PC-3 (cell line): ENCODE data around the gene RNF114. TPM values are rescaled to one million over a fixed set of nuclear protein-coding genes. Genes with fewer than 3 reads are reported as not detected.

Experiments used
- ATAC-seq: fragments of 200-7000 bp; cut with Tn5 transposase; 2 replicates; pipeline ENCODE4 v1.9.1; 2020; ENCODE audit warnings: mild to moderate bottlenecking, moderate library complexity
- BruUV-seq: library from RNA; stranded (reverse); fragments of 400-500 nt; replicated peaks from 2 replicates; lab custom pipeline; 2021; lab: Mats Ljungman, UMichigan
- CTCF ChIA-PET: fragments of 300-600 bp; sonication (Branson Sonifier 250); formaldehyde crosslinking; loops from one replicate; lab custom pipeline; 2022; ENCODE audit warnings: antibody characterized with exemption; lab: Charles Lee
- POLR2A ChIA-PET: fragments of 300-600 bp; sonication (Branson Sonifier 250); formaldehyde crosslinking; loops from one replicate; lab custom pipeline; 2022; ENCODE audit warnings: antibody characterized with exemption; ENCODE audit not compliant: unreplicated experiment; lab: Charles Lee
- DNase-seq: peaks from one replicate; pipeline ENCODE4 v3.0.0-alpha.2; 2015
- H2AFZ ChIP-seq: fragments of 300-600 bp; sonication (generic); 2 replicates; pipeline ENCODE4 v1.6.0; 2016; ENCODE audit warnings: antibody characterized with exemption, low read length
- H3F3A ChIP-seq: fragments of 300-600 bp; sonication (generic); one replicate; pipeline ENCODE4 v1.6.0; 2017; ENCODE audit warnings: antibody characterized with exemption, low read length, control low read depth, mild to moderate bottlenecking; ENCODE audit not compliant: unreplicated experiment
- H3K27ac ChIP-seq: fragments of 300-600 bp; sonication (generic); 2 replicates; pipeline ENCODE4 v1.5.1; 2016; ENCODE audit warnings: mild to moderate bottlenecking, low read length
- H3K27me3 ChIP-seq: fragments of 300-600 bp; sonication (generic); 2 replicates; pipeline ENCODE4 v1.6.1; 2016; ENCODE audit warnings: low read length, mixed read lengths
- H3K36me3 ChIP-seq: fragments of 300-600 bp; sonication (generic); 2 replicates; pipeline ENCODE4 v1.6.1; 2016; ENCODE audit warnings: low read depth, mixed run types, low read length, mixed read lengths
- H3K4me1 ChIP-seq: fragments of 300-600 bp; sonication (generic); 2 replicates; pipeline ENCODE4 v1.5.1; 2016; ENCODE audit warnings: low read length; ENCODE audit not compliant: insufficient read depth
- H3K4me2 ChIP-seq: fragments of 300-600 bp; sonication (generic); 2 replicates; pipeline ENCODE4 v1.6.0; 2016; ENCODE audit warnings: low read length
- H3K4me3 ChIP-seq: fragments of 300-600 bp; sonication (generic); 2 replicates; pipeline ENCODE4 v1.5.1; 2016; ENCODE audit warnings: mild to moderate bottlenecking, low read length, mixed read lengths
- H3K79me2 ChIP-seq: fragments of 300-600 bp; sonication (generic); 2 replicates; pipeline ENCODE4 v1.6.1; 2017; ENCODE audit warnings: low read length, mixed read lengths
- H3K9ac ChIP-seq: fragments of 300-600 bp; sonication (generic); 2 replicates; pipeline ENCODE4 v1.6.0; 2016; ENCODE audit warnings: mild to moderate bottlenecking, low read length
- H3K9me2 ChIP-seq: fragments of 300-600 bp; sonication (generic); replicated peaks from 2 replicates; pipeline ENCODE4 v1.6.1; 2016; ENCODE audit warnings: mixed run types, low read length, mixed read lengths
- H3K9me3 ChIP-seq: fragments of 300-600 bp; sonication (generic); 2 replicates; pipeline ENCODE4 v1.6.1; 2016; ENCODE audit warnings: low read length, mixed read lengths
- H4K20me1 ChIP-seq: fragments of 300-600 bp; sonication (generic); 2 replicates; pipeline ENCODE4 v1.6.1; 2016; ENCODE audit warnings: low read length, mixed read lengths
- CTCF ChIP-seq: fragments of 300-600 bp; sonication (generic); conservative IDR thresholded peaks from 2 replicates; pipeline ENCODE4 v1.5.1; 2017; ENCODE audit warnings: antibody characterized with exemption, low read depth, mild to moderate bottlenecking, low read length
- EZH2 ChIP-seq: fragments of 300-600 bp; sonication (generic); IDR thresholded peaks from one replicate; pipeline ENCODE4 v1.6.1; 2017; ENCODE audit warnings: antibody characterized with exemption, mild to moderate bottlenecking, low read length; ENCODE audit not compliant: unreplicated experiment
- EZH2phosphoT487 ChIP-seq: fragments of 300-600 bp; sonication (generic); IDR thresholded peaks from 2 replicates; pipeline ENCODE4 v1.6.1; 2018; ENCODE audit warnings: mild to moderate bottlenecking, antibody characterized with exemption, low read length, borderline replicate concordance
- intact Hi-C: fragments of 100-400 bp; cut with micrococcal nuclease; formaldehyde crosslinking; loops from 2 replicates; pipeline ENCODE4 v1.9.0; 2023
- total RNA-seq: library from RNA; depleted of rRNA; stranded (reverse); fragments of >200 nt; gene quantifications from 2 replicates; pipeline ENCODE4 v1.2.3, GENCODE V29; 2014

Gene RNF114
- total RNA-seq, 1 experiment from 2014 or later: 133 TPM

GRCh38 chr20:49904440-49905214 lies 31.6 kb upstream of the RNF114 start:
- ATAC-seq: no peak
- no TSS peak for BruUV-seq

GRCh38 chr20:49905415-49906091 lies 30.6 kb upstream of the RNF114 start:
- no peaks in the 10 kb centered on the region for H3K27me3 ChIP-seq
- POLR2A ChIA-PET: no interaction called here
- H3F3A ChIP-seq: no peaks in the 10 kb centered on the region
- H3K4me3 ChIP-seq: no peak overlapping the region
- TF ChIP-seq CTCF (no peak), EZH2phosphoT487 (no peak), EZH2 (no peak)
- no peak overlapping the region for H2AFZ ChIP-seq
- H3K4me2 ChIP-seq: no peak overlapping the region
- no peak for ATAC-seq
- DNase-seq: no peak
- H3K9me3 ChIP-seq: no peaks in the 10 kb centered on the region
- intact Hi-C loops: no loop called here
- no TSS peak for BruUV-seq
- CTCF ChIA-PET: no interaction called here
- H3K27ac ChIP-seq: no peak overlapping the region
- peaks cover 40% of the 10 kb centered on the region for H3K36me3 ChIP-seq
- H3K9ac ChIP-seq: no peak overlapping the region
- peaks cover 19% of the 10 kb centered on the region for H3K79me2 ChIP-seq
- no peaks in the 10 kb centered on the region for H3K4me1 ChIP-seq
- no peaks in the 10 kb centered on the region for H3K9me2 ChIP-seq
- H4K20me1 ChIP-seq: no peaks in the 10 kb centered on the region

More at GRCh38 chr20:49904440-49905214, 31.6 kb upstream of the RNF114 start:
- Histone ChIP-seq H3K4me3 (no peak overlapping the region), H3K27ac (no peak overlapping the region), H3K79me2 (peaks cover 10% of the 10 kb centered on the region), H3K9ac (no peak overlapping the region), H2AFZ (no peak overlapping the region), H3K9me2 (no peaks in the 10 kb centered on the region), H3F3A (no peaks in the 10 kb centered on the region), H3K36me3 (peaks cover 33% of the 10 kb centered on the region), H4K20me1 (no peaks in the 10 kb centered on the region), H3K27me3 (no peaks in the 10 kb centered on the region), H3K9me3 (no peaks in the 10 kb centered on the region), H3K4me2 (no peak overlapping the region), H3K4me1 (no peaks in the 10 kb centered on the region)
- intact Hi-C loops: no loop called here
- no peak for DNase-seq
- TF ChIP-seq EZH2 (no peak), EZH2phosphoT487 (no peak), CTCF (no peak)
- ChIA-PET POLR2A (no interaction called here), CTCF (no interaction called here)

- POLR2A ChIA-PET: interaction anchor here (0.6 kb wide), 1 partner anchor 406 kb away, joined by 3 read pairs; no protein-coding TSS in a partner anchor
These were observed 30.0 kb upstream of the RNF114 start for GRCh38 chr20:49906101-49906604.

More at GRCh38 chr20:49906101-49906604, 30.0 kb upstream of the RNF114 start:
- ATAC-seq: no peak
- no peaks in the 10 kb centered on the region for H3K4me1 ChIP-seq
- H3K27me3 ChIP-seq: no peaks in the 10 kb centered on the region
- peaks cover 25% of the 10 kb centered on the region for H3K79me2 ChIP-seq
- H3K27ac ChIP-seq: no peak overlapping the region
- peaks cover 40% of the 10 kb centered on the region for H3K36me3 ChIP-seq
- H3F3A ChIP-seq: no peaks in the 10 kb centered on the region
- H3K9ac ChIP-seq: no peak overlapping the region
- no peak overlapping the region for H3K4me3 ChIP-seq
- BruUV-seq: no TSS peak
- no peak overlapping the region for H3K4me2 ChIP-seq
- DNase-seq: no peak
- no peaks in the 10 kb centered on the region for H3K9me3 ChIP-seq
- H4K20me1 ChIP-seq: no peaks in the 10 kb centered on the region
- CTCF ChIA-PET: no interaction called here
- no peak overlapping the region for H2AFZ ChIP-seq
- H3K9me2 ChIP-seq: no peaks in the 10 kb centered on the region
- intact Hi-C loops: no loop called here
- TF ChIP-seq EZH2 (no peak), EZH2phosphoT487 (no peak), CTCF (no peak)
